GM19463 (cell line): Measurements from ENCODE around the gene CPXM2.

Experiments used
- ATAC-seq: cut with Tn5 transposase; IDR thresholded peaks from one replicate; pipeline ENCODE4 v1.9.1; 2021; ENCODE audit warnings: mild to moderate bottlenecking, moderate library complexity; ENCODE audit not compliant: unreplicated experiment

Gene CPXM2

DNA sequence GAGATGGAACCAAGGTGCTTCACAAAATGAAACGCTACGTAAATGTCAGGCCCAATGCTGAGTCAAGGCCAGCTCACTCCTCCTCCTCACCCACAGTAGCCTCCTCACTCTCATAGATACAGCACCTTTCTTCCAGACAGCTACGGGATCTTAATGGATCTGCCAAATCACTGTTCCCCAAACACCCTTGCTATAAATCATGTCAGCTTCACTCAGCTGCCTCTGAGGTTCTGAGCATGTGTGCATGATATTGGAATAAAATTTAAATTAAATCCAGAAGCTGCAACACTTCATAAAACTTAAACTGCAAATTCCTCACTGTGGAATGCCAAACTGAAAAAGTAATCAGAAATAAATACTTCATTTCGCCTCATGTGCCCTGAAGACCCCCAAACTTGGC, 14.7 kb upstream of the CPXM2 start:
- no peak for ATAC-seq

DNA sequence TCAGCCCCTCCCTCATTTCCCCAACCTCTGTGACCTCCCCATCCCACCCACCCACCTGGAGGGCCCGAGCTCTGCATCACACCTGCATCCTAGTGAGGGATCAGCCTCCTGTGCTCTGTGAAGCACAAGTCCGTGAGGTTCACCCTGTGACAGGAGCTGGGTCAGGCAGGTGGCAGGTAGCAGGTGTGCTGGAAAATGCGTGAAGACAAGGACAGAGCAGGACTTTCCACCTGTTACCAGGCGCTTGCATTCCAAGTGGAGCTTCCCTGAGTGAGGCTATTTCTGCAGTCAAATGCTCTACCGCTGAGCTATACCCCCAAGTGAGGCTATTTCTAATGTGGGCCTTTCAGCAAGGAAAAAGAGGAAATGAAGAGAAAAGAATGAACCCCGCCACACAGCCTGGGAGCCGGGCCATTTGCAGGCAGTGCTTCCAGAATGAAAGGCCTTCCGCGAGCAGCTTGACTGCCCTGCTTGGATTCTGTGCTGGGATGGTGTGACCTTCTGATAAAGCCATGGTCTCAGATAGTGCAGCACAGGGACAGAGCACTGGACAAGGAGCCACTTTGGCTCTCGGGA, 13.3 kb upstream of the CPXM2 start:
- ATAC-seq: no peak

DNA sequence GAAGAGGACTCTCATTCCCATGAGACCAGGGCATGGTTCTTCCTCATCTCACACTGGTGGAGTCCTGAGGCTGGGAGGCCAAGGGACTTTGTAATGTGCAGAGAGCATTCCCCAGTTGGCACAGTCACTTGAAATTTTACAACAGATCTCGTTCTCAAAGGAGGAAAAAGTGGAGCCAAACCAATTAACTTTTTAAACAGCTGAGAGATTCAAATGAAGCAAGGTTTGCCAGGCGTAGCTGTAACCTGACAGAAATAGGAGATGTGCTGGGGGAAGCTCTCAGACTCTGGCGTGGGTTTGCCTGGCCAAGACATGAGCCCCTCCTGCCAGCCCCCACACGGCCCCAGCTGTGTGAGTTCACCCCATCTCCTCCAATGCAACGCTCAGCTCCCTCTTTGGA, 12.0 kb upstream of the CPXM2 start:
- no peak for ATAC-seq

DNA sequence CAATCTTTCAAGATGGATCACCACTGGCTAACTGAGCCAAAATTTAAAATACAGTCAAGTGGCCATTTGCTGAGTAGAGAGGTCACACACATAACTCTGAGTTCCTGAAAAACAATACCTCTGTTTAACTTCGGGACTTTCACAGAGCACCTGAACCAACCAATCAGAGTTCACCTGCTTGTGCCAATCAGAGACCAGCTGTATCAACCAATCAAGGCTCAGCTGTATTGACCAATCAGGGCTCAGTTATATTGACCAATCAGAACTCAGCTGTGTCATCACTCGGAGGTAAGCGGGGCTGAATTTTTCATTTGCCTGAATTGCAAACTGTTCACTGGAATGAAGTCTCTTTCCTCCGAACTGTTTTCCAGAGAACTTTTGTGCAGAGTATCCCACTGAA, 10.0 kb upstream of the CPXM2 start:
- ATAC-seq: no peak

DNA sequence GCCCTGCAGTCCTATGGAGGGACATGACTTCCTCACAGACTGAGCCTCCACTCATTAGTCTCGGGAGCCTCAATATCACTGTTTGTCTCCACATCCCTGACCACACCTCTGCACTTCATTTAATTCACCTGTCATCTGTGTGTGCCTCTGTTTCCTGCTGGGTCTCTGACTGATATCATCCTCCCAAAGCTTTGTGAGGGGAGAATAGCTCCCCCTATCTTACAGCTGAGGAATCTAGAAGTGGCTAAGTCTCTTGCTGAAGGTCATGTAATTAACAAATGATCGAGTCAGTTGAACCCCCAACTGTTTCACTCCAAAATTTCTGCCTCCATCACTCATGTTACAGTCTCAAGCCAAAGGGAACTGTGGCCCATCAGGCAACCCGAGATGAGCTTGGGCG, 5.5 kb upstream of the CPXM2 start:
- ATAC-seq: no peak

DNA sequence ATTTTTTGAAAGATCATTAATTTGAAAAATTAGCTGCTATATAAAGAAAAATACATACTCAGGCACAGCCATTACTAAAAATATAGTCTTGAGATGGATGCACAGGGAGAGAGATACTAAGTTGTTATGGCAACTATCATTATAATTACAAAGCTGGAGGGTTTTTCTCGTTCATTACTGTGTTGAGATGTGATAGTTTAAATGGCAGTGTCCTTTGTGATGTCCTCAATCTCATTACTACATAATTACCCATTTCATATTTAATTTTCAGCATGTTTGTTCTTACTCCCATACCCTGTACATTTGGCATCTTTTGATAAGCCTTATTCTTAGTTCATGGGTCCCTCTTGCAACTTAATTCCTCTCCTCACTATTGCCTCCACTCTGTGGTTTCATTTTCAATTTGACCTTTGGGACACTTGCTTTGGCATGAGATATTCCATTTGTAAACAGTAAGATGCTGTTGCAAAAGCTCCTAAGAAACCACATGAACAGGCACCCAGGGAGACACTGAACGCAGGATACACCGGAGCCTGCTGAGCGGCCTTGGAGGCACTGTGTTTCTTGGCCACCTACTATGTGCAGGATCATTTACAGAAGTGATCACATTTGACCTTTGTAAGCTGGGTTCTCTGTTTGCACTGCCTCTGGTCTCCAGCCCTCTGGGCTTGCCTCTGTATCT, 4.8 kb upstream of the CPXM2 start:
- ATAC-seq: no peak

DNA sequence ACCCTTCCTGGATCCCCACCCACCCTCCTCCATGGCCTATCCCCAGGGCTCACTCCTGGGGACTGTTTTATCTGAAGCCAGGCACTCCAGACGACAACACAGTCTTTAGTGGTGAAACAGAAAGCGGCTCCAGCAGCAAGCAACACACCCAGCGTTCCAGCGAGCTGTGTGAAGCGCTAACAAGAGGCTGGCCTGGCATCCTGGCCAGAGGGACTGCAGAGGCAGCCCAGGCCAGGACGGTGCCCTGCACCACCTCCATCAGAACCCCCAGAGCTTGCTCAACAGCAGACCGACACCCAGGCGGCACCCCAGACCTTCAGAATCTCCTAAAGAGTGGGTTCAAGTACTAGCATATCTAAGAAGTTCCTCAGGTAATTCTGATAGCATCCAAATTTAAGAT, 2.0 kb upstream of the CPXM2 start:
- ATAC-seq: no peak

DNA sequence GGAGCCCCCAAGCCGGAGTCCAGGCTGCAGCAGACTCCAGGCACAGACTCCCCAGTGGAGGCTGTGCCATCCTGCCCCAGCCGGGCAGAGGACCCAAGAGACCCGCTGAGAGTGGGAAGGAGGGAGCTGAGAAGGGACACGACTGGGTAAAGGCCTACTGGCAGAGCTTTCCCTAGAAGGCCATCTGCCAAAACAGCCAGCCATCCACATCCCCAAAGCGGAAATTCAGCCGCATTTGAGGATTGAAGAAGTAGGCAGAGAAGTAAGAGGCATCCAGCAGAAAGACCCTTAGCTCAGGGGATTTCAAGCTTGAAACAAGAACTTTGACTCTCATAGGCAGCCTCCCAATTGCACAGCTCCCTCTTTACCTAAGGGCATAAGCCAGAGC, 857 bp downstream of the CPXM2 start:
- no peak for ATAC-seq

DNA sequence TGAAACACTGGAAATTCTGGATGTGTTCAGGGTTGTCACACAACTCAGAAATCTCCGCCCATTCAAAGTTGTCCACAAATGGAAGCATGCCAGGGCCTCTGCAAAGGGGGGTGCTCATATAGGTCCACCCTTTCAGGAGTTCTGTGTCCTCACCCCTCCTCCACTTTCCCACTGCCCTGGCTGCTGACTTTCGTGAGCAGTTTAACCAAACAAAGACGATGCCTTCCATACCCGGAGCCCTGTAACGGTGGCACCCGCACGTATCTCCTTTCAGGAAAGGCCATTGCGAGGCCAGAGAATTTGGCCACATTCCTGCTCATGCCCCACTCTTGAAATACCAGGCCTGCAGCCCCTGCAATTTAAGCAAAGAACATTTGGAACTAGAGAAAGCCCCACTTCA, 1.4 kb downstream of the CPXM2 start:
- no peak for ATAC-seq

DNA sequence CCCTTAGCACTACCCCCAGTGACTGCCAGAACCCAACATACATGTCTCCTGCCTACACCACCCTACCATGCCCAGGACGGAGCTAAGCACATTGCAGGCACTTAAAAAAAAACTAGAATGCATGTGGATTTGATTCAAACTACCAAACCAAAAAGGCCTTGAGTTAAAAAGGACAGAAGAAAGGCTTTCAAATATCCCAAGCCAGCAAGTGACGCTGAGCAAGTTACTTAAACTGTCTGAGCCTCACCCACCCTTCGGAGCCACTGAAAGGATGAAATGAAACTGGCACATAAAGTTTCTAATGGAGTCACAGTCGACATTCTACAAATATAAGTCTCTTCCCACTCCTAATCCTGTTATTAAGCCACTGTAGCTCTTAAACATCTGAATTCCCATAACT, 1.8 kb downstream of the CPXM2 start:
- no peak for ATAC-seq

DNA sequence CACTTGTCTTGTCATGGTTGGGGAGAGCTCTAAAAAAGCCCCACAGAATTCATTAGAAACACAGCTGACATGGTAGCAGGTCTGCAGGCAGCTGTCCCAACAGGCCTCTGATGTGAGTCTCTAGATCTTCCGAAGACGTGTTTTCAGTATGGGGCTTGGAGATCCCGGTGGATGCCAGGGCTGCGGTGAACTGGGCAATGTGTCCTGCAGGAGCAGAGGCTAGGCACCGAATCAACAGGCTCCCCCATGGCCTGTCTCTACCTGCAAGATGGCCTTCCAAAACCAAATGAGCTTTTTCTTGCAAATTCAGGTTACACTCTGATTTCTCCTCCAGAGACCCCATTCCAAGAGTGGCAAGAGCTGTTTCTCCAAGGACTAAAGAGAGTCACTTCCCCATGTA, 2.9 kb downstream of the CPXM2 start:
- ATAC-seq: no peak

DNA sequence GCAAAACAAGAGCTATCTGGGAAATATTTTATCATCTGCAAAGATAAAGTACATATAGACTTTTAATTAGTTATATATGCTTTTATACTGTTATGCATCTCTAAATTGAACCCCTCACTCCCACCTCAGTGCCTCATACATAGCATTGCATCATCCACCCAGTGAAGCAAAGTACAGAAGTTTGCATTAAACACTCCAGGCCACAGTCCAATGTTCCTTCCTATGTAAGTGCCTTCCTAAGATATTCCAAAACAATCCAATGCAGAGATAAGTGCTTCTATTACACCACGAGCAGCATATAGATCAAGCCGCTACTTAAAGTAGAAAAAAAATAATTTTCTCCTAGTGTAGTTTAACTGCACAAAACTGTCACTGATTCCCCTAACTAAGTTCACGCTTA, 3.4 kb downstream of the CPXM2 start:
- no peak for ATAC-seq

DNA sequence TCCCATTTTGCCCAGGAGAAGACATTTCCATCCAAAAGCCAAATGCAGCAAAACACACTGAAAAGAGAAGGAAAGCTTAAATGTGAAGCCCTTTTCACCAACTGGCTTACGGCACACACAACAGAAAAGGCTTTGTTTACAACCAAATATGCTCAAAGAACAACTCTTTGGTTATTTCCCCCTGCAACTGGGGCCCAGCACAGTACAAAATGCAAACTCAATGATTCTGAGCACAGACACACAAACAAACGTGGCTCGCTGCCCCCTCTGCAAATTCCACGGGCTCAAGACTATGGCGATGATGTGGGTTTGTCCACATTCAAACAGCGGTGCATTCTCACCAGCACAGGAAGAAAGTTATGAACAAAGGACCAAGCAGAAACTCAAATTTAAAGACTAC, 5.3 kb downstream of the CPXM2 start:
- no peak for ATAC-seq

DNA sequence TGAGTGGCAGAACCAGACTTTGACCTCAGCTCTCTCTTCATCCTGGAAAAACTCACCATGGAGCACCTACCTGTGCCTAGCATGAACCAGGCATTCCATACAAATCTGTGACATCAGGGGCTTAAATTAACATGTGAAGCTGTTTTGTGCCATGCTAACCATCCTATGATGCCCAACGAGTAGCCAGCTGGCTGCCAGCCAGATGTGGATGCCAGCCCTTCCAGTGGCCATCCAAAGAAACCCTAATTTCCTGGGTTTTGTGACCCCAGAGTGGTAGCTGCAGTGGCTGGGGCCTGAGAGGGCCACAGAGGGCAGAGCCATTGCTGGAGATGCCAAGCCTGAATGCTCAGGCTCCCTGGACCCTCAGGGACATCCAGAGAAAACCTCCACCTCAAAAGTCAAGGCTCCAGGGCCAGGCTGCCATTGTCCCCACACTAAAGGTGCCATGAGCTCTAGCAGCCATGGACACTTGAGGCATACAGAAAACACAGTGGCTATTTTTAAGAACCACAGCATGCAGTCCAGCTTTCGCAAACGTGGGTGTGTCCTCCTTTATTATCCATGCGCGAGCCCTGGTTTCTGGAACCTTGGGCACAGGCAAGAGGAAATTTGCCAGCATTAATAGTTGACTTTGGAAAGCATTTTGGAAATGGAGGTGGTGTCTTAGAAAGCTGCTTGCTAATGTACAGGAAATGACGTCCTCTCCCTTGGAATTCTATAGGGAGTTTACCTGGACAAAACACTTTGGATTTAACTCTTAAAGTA, 6.0 kb downstream of the CPXM2 start:
- ATAC-seq: no peak

DNA sequence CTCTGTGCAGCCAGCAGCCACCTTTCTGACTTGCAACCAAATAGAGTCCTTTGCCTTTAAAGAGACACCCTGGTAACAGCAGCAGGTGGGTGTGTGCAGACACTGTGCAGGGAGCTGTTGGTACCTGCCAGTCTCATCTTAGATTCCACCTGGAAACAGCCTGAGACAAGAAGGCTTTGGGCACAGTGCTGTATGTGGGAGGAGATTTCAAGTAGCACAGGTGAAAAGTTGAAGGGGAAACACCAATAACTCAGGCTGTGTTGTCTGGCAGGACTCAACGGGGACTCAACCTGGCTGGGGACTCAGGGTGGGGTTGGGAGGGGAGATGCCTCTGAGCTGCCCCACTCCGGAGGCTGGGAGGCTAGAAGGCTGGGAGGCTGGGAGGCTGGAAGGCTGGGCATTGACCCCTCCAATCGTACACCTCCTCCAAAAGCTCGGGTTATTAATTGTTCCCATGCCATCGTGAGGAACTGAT, 6.7 kb downstream of the CPXM2 start:
- ATAC-seq: no peak

DNA sequence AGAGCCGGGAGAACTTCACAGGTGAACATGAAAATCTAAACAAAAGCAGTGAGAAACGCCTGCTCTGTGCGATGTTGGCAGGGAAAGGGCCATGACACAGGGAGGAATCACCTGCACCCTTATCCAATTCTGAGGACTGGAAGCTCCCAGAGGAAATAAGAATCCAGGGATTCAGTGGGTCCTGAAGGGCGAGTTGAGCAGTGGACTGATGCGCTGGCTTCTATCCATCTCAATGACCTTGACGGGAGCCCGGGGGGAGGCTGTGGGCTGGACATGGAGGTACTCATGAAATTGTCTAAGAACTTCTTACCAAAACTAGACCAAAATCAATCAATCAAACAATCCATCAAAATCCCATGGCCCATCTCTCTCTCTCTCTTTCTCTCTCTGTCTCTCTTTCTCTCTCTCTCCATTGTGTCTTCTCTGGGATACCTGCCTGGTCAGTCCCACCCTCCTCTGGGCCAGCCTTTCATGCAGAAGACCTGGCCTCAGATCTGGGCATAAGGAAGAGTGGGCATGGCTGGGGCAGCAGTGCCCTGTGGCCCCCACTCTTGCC, 7.2 kb downstream of the CPXM2 start:
- no peak for ATAC-seq

DNA sequence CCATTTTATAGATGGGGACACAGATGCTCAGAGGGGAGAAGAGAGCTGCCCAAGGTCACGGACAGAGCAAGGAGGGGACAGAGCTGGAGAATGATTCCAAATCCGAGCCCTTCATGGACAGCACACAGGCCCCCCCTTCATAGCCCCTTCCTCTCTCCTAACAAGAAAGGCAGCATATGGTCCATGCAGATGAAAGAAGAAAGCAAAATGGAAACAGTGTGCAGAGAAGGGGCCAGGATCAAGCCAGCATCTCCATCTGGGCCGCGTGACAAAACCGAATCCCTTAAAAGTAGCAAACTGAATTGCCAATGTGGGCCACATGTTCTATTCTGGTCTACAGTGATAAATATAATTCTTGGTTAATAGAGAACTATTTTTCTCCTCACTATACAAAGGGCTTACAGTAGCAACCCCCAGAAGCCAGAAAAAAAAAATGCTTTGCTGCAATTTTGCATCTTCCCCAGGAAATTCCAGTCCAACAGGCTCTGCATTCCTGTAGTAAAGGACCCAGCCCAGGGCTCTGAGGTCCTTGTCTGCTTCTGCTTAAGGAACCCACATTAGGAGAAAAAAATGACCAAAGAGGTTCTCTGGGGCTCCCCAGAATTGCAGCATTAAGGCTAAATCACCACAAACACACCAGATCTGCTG, 7.8 kb downstream of the CPXM2 start:
- no peak for ATAC-seq

DNA sequence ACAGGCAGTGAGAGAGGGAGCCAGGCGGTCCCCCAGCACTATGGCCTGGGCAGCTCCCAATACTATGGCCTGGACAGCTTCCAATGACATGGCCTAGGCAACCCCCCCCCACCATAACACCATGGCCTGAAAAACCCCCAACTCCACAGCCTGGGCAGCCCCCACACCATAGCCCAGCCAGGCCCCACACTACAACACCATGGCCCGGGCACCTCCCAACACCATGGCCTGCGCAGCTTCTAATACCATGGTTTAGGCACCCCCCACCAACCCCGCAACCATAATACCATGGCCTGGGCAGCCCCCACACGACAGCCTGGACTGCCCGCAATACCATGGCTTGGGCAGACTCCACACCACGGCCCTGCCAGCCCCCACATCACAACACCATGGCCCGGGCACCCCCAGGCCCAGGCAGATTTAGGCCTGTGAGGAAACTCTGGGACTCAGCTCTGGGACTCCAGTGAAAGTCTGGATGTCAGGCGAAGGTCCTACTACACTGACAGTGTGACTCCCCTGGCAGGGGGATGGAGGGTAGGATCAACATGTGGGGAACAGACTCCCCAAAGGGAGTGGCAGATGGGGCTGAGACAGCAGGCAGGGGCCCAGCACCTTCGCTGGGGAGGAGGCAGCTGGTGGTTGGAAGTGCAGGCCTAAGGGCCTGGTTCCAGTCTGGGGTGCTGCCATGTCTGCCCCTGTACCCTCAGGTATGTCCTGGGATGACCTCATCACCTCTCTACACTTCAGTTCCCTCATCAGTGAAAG, 8.7 kb downstream of the CPXM2 start:
- no peak for ATAC-seq

DNA sequence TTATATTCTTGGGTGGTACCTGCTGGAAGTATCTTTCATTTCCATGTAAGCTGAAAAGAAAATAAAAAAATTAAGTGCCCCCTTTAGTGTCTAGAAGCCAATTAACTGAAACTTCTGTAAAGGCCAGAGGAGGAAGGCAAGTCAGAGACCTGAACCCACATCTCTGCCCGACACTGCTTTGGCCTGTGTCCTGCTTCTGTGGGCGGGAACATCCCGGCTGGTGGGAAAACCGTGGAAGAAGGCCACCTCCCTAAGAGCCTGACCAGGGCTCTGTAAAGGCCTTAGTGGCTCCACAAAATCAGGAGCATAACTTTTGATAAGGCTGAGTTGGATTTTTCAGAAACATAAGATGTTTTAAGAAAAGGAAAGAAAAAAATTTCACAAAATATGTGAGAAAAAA, 9.4 kb downstream of the CPXM2 start:
- ATAC-seq: no peak

DNA sequence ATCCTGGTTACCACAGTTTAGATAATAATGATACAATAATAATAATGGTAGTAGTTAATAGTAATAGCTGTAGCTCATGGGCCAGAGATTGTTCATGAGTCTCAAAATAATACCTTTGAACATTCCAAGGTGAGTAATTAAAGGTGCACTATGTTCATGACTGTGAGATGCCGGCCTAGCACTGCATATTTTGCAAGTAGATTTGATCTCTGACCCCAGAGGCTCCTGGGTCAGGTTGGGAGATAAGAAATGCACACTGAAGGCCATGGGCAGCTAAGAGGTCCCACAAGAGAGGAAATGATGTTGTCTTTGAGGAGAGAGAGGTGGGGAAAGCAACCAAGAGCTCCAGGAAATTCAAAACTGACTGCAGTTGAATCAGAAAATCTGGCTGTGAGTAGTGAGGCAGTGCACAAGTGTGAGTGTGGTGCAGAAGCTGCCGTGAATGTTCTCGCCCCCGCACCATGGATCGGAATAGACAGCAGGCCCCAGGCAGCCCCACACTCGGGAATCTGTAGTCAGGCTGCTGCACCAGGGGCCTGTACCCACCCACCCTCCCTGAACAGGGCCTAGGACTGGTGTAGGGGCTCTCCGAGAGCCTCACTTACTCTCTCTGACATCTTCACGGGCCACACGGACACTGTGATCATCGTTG, 11.9 kb downstream of the CPXM2 start:
- no peak for ATAC-seq
